Measurements from ENCODE around the gene ETNPPL.

DNA sequence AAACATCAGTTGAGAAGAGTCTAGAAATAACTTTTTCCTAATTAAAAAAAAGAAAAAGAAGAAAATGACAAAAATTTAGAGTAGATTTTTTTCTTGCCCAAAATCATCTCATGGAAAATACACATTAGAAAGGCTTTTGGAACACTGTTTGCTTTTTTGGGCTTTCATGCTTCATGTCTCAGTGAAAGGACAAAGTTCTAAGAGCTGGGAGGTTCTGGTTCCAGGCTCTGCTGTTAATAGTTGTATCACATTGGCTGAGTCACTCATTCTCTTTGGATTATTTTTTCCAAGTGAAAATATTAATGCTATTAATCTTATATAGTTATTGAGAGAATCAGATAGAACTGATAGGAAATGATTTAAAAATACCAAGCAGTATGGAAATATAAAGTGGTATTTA, 32.9 kb upstream of the ETNPPL start:
- TF ChIP-seq, protein P1, sequence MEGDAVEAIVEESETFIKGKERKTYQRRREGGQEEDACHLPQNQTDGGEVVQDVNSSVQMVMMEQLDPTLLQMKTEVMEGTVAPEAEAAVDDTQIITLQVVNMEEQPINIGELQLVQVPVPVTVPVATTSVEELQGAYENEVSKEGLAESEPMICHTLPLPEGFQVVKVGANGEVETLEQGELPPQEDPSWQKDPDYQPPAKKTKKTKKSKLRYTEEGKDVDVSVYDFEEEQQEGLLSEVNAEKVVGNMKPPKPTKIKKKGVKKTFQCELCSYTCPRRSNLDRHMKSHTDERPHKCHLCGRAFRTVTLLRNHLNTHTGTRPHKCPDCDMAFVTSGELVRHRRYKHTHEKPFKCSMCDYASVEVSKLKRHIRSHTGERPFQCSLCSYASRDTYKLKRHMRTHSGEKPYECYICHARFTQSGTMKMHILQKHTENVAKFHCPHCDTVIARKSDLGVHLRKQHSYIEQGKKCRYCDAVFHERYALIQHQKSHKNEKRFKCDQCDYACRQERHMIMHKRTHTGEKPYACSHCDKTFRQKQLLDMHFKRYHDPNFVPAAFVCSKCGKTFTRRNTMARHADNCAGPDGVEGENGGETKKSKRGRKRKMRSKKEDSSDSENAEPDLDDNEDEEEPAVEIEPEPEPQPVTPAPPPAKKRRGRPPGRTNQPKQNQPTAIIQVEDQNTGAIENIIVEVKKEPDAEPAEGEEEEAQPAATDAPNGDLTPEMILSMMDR (IDR thresholded peaks at IDR 0.05 in 4 of 5, conservative IDR thresholded peaks at IDR 0.05 in 1 of 5): no peak
- no peak for TF ChIP-seq POLR2A (IDR thresholded peaks at IDR 0.05)
